ENCODE data around the gene LRIT3. TPM values are rescaled to one million over a fixed set of nuclear protein-coding genes. Genes with fewer than 3 reads are reported as not detected.

Gene LRIT3
- total and polyA plus RNA-seq, 2 of the 13 experiments (the other 11 are each of a cell fraction or from before 2014, with no cell fraction given) = 0.03 TPM; not detected in 1

DNA sequence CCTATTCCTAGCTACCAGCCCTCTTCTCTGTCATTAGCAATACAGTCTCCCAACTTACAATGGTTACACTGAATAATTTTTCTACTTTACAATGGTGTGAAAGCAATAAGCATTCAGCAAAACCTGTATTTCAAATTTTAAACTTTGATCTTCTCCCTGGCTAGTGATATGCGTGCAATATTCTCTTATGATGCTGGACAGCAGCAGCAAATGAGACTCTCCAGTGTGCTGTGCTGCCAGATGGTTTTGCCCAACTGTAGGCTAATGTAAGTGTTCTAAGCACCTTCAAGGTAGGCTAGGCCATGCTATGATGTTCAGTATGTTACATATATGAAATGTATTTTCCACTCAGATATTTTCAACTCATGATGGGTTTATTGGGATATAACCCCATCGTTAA is 38.3 kb upstream of the LRIT3 start:
- no peak overlapping the region for H3K9ac ChIP-seq (ENCODE audit: insufficient read depth, low read depth, low read length)
- no peaks in the 10 kb centered on the region for H3K27me3 ChIP-seq (ENCODE audit: control insufficient read depth in 1 of 2, insufficient read depth in 2 of 2, low read length in 2 of 2)
- in situ Hi-C loops (cut with HindIII; ENCODE audit: extremely low pct_ligation_motif_present, low pct_unique_long_range_greater_than_20kb) (loop anchor here (25.0 kb wide), 1 partner anchor 247 kb away; the partner anchor contains the start of gene MCUB), intact Hi-C loops (cut with micrococcal nuclease; ENCODE audit: unreplicated experiment) (loop anchor here (10.0 kb wide), 1 partner anchor 245 kb away; the partner anchor contains the start of gene MCUB)
- WGBS (ENCODE audit: low lambda C conversion rate) = 67% methylated on average over 2 of the region's 2 CpGs
- no peak overlapping the region for H3K4me3 ChIP-seq (replicated peaks in 1 of 3; ENCODE audit: insufficient read depth in 1 of 3, low read depth in 2 of 3, low read length in 3 of 3)
- DNase-seq (ENCODE audit: low spot score) (no peak), ATAC-seq (no peak), FAIRE-seq (no peak)
- H4K20me1 ChIP-seq (ENCODE audit: insufficient read depth, low read length) = no peaks in the 10 kb centered on the region
- no TSS peak for BruUV-seq (replicated peaks)
- peaks cover 20% of the 10 kb centered on the region for H3K4me1 ChIP-seq (ENCODE audit: insufficient read depth, low read length)
- POLR2A ChIA-PET = no interaction called here
- CTCF ChIA-PET (ENCODE audit: low intra/inter-chr PET ratio, low total read pairs) = no interaction called here
- no peak overlapping the region for H3K27ac ChIP-seq (ENCODE audit: extremely low read length, insufficient read depth, low read length)
- no peak overlapping the region for H3K4me2 ChIP-seq (ENCODE audit: low read depth, low read length)
- H2AFZ ChIP-seq (ENCODE audit: low read length) = no peak overlapping the region
- no peaks in the 10 kb centered on the region for H3K9me3 ChIP-seq (ENCODE audit: low read length)
- H3K79me2 ChIP-seq (ENCODE audit: insufficient read depth, low read length) = no peaks in the 10 kb centered on the region
- H3K36me3 ChIP-seq (replicated peaks in 1 of 2; ENCODE audit: control insufficient read depth in 1 of 2, insufficient read depth in 2 of 2, low read length in 2 of 2) = no peaks in the 10 kb centered on the region
- TF ChIP-seq, protein P1, sequence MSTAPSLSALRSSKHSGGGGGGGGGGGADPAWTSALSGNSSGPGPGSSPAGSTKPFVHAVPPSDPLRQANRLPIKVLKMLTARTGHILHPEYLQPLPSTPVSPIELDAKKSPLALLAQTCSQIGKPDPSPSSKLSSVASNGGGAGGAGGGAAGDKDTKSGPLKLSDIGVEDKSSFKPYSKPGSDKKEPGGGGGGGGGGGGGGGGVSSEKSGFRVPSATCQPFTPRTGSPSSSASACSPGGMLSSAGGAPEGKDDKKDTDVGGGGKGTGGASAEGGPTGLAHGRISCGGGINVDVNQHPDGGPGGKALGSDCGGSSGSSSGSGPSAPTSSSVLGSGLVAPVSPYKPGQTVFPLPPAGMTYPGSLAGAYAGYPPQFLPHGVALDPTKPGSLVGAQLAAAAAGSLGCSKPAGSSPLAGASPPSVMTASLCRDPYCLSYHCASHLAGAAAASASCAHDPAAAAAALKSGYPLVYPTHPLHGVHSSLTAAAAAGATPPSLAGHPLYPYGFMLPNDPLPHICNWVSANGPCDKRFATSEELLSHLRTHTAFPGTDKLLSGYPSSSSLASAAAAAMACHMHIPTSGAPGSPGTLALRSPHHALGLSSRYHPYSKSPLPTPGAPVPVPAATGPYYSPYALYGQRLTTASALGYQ (CRISPR knock-in tag; IDR thresholded peaks at IDR 0.05) = no peak
- no peak for TF ChIP-seq ZNF143 (CRISPR knock-in tag; IDR thresholded peaks at IDR 0.05)
- TF ChIP-seq SIX4 (CRISPR knock-in tag; IDR thresholded peaks at IDR 0.05) = no peak
- TF ChIP-seq ZFP36 (IDR thresholded peaks at IDR 0.05; ENCODE audit: borderline replicate concordance, low read depth, low read length, partially characterized antibody) = no peak
- TF ChIP-seq, protein P2, sequence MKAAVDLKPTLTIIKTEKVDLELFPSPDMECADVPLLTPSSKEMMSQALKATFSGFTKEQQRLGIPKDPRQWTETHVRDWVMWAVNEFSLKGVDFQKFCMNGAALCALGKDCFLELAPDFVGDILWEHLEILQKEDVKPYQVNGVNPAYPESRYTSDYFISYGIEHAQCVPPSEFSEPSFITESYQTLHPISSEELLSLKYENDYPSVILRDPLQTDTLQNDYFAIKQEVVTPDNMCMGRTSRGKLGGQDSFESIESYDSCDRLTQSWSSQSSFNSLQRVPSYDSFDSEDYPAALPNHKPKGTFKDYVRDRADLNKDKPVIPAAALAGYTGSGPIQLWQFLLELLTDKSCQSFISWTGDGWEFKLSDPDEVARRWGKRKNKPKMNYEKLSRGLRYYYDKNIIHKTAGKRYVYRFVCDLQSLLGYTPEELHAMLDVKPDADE (CRISPR knock-in tag; IDR thresholded peaks at IDR 0.05) = no peak
- TF ChIP-seq DNMT1 (CRISPR knock-in tag; IDR thresholded peaks at IDR 0.05) = no peak
- TF ChIP-seq SNAI1 (CRISPR knock-in tag; IDR thresholded peaks at IDR 0.05; ENCODE audit: borderline replicate concordance) = no peak
- TF ChIP-seq, protein P3, sequence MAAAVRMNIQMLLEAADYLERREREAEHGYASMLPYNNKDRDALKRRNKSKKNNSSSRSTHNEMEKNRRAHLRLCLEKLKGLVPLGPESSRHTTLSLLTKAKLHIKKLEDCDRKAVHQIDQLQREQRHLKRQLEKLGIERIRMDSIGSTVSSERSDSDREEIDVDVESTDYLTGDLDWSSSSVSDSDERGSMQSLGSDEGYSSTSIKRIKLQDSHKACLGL (CRISPR knock-in tag; IDR thresholded peaks at IDR 0.05) = no peak
- no peak for TF ChIP-seq ZNF326 (CRISPR knock-in tag; IDR thresholded peaks at IDR 0.05; ENCODE audit: borderline replicate concordance)
- TF ChIP-seq ZNF556 (CRISPR knock-in tag; IDR thresholded peaks at IDR 0.05; ENCODE audit: borderline replicate concordance) = no peak
- no peak for TF ChIP-seq HDAC6 (IDR thresholded peaks at IDR 0.05; ENCODE audit: low read depth, low read length)
- no peak for TF ChIP-seq ZNF34 (CRISPR knock-in tag; IDR thresholded peaks at IDR 0.05; ENCODE audit: borderline replicate concordance)
- no peak for TF ChIP-seq ZSCAN9 (CRISPR knock-in tag; IDR thresholded peaks at IDR 0.05; ENCODE audit: borderline replicate concordance)
- TF ChIP-seq CBX5 (CRISPR knock-in tag; IDR thresholded peaks at IDR 0.05; ENCODE audit: borderline replicate concordance) = no peak
- TF ChIP-seq, protein P4, sequence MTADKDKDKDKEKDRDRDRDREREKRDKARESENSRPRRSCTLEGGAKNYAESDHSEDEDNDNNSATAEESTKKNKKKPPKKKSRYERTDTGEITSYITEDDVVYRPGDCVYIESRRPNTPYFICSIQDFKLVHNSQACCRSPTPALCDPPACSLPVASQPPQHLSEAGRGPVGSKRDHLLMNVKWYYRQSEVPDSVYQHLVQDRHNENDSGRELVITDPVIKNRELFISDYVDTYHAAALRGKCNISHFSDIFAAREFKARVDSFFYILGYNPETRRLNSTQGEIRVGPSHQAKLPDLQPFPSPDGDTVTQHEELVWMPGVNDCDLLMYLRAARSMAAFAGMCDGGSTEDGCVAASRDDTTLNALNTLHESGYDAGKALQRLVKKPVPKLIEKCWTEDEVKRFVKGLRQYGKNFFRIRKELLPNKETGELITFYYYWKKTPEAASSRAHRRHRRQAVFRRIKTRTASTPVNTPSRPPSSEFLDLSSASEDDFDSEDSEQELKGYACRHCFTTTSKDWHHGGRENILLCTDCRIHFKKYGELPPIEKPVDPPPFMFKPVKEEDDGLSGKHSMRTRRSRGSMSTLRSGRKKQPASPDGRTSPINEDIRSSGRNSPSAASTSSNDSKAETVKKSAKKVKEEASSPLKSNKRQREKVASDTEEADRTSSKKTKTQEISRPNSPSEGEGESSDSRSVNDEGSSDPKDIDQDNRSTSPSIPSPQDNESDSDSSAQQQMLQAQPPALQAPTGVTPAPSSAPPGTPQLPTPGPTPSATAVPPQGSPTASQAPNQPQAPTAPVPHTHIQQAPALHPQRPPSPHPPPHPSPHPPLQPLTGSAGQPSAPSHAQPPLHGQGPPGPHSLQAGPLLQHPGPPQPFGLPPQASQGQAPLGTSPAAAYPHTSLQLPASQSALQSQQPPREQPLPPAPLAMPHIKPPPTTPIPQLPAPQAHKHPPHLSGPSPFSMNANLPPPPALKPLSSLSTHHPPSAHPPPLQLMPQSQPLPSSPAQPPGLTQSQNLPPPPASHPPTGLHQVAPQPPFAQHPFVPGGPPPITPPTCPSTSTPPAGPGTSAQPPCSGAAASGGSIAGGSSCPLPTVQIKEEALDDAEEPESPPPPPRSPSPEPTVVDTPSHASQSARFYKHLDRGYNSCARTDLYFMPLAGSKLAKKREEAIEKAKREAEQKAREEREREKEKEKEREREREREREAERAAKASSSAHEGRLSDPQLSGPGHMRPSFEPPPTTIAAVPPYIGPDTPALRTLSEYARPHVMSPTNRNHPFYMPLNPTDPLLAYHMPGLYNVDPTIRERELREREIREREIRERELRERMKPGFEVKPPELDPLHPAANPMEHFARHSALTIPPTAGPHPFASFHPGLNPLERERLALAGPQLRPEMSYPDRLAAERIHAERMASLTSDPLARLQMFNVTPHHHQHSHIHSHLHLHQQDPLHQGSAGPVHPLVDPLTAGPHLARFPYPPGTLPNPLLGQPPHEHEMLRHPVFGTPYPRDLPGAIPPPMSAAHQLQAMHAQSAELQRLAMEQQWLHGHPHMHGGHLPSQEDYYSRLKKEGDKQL (CRISPR knock-in tag; IDR thresholded peaks at IDR 0.05; ENCODE audit: low read depth) = no peak
- no peak for TF ChIP-seq ZNF12 (CRISPR knock-in tag; IDR thresholded peaks at IDR 0.05)
- no peak for TF ChIP-seq SP140L (CRISPR knock-in tag; IDR thresholded peaks at IDR 0.05; ENCODE audit: borderline replicate concordance)

All from HepG2 (cell line).